ENCODE data around the gene TAF11L3.
"Not testable (repeated sequence)": the region's sequence is repeated elsewhere in the genome, so short reads cannot be mapped to it uniquely, and the experiment has no call there.

The TAF11L3 gene

DNA sequence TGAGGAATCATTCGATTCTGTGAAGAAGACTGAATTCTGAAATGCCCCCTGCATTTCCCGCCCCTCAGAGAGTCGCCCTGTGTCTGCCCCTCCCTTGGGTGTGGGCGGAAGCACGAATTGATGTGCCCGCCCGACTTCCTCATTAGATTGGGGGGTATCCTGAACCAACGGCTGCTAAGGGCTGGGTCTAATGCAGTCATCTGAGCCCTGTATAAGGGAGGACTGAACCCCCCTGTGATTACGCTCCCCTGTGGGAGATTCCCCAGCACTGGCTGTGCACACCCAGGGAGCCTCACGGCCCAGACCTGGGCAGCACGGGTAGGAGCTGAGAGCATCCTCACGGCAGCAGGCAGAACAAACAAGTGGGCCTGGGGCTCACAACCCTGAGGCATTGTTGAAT lies 641 bp upstream of the TAF11L3 start:
- not testable (repeated sequence) for DNase-seq (ENCODE audit: low spot score); H3K4me3 Mint-ChIP-seq; H3K36me3 Mint-ChIP-seq (ENCODE audit: low read depth); H3K4me1 Mint-ChIP-seq (ENCODE audit: low read depth); H3K27me3 Mint-ChIP-seq (ENCODE audit: low read depth); H3K27ac Mint-ChIP-seq; H3K9me3 Mint-ChIP-seq

DNA sequence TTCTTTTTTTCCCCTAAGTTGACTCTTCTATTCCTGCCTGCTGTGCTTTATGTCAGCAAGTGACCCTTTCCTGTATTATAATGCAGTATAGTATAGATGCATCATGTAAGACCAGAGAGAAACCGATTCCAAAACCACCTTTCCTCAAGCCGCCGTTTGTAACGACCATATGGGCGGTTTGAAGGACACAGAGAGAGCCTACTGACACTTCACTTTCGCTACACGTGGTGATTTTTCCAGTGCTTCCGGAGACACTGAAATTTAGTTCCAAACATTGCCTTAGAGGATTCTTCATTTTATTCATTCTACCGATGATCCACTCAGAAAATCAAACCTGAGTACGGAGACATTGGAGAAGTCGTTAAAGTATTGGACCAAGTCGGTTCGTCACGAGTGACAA lies 1.3 kb downstream of the TAF11L3 start:
- H3K4me1 Mint-ChIP-seq (ENCODE audit: low read depth); H3K27ac Mint-ChIP-seq; H3K27me3 Mint-ChIP-seq (ENCODE audit: low read depth); H3K4me3 Mint-ChIP-seq; H3K9me3 Mint-ChIP-seq; H3K36me3 Mint-ChIP-seq (ENCODE audit: low read depth); DNase-seq (ENCODE audit: low spot score): not testable (repeated sequence)

DNA sequence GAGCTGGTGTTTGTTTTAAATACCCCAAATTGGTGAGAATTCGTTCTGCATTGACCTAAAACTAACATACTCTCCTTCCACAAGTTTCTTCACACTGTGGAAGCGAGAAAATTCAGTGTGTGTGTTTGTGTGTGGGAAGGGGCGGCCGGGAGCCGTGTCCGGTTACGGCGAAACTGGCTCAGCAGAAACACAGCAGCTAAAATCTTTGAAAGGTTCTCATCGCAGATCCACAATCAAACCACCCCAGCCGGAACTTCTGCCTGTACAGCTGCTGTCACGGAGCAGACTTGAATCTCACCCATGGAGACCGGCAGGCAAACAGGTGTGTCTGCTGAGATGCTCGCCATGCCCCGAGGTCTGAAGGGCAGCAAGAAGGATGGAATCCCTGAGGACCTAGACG lies 3.3 kb downstream of the TAF11L3 start, which contains the start of gene TAF11L4:
TSS of gene TAF11L4 (plus strand) at position 301 of the 400 bp plus-strand sequence.
- not testable (repeated sequence) for H3K4me3 Mint-ChIP-seq; H3K9me3 Mint-ChIP-seq; DNase-seq (ENCODE audit: low spot score); H3K36me3 Mint-ChIP-seq (ENCODE audit: low read depth); H3K27ac Mint-ChIP-seq; H3K4me1 Mint-ChIP-seq (ENCODE audit: low read depth); H3K27me3 Mint-ChIP-seq (ENCODE audit: low read depth)

DNA sequence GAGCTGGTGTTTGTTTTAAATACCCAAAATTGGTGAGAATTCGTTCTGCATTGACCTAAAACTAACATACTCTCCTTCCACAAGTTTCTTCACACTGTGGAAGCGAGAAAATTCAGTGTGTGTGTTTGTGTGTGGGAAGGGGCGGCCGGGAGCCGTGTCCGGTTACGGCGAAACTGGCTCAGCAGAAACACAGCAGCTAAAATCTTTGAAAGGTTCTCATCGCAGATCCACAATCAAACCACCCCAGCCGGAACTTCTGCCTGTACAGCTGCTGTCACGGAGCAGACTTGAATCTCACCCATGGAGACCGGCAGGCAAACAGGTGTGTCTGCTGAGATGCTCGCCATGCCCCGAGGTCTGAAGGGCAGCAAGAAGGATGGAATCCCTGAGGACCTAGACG lies 6.8 kb downstream of the TAF11L3 start, which contains the start of gene TAF11L5:
TSS of gene TAF11L5 (plus strand) at position 301 of the 400 bp plus-strand sequence.
- H3K4me1 Mint-ChIP-seq (ENCODE audit: low read depth); H3K36me3 Mint-ChIP-seq (ENCODE audit: low read depth); H3K9me3 Mint-ChIP-seq; DNase-seq (ENCODE audit: low spot score); H3K27me3 Mint-ChIP-seq (ENCODE audit: low read depth); H3K4me3 Mint-ChIP-seq; H3K27ac Mint-ChIP-seq: not testable (repeated sequence)

DNA sequence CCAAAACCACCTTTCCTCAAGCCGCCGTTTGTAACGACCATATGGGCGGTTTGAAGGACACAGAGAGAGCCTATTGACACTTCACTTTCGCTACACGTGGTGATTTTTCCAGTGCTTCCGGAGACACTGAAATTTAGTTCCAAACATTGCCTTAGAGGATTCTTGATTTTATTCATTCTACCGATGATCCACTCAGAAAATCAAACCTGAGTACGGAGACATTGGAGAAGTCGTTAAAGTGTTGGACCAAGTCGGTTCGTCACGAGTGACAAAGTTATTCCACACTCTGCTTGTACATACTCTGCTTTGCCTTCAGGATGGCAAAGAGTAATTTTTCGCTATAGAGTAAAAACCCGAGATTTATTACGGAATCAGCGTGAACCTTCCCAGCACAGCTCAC lies 8.3 kb downstream of the TAF11L3 start:
- not testable (repeated sequence) for H3K27me3 Mint-ChIP-seq (ENCODE audit: low read depth); H3K9me3 Mint-ChIP-seq; H3K4me3 Mint-ChIP-seq; H3K27ac Mint-ChIP-seq; H3K36me3 Mint-ChIP-seq (ENCODE audit: low read depth); H3K4me1 Mint-ChIP-seq (ENCODE audit: low read depth)
- peak; percentile 5 for DNase-seq (ENCODE audit: low spot score)

DNA sequence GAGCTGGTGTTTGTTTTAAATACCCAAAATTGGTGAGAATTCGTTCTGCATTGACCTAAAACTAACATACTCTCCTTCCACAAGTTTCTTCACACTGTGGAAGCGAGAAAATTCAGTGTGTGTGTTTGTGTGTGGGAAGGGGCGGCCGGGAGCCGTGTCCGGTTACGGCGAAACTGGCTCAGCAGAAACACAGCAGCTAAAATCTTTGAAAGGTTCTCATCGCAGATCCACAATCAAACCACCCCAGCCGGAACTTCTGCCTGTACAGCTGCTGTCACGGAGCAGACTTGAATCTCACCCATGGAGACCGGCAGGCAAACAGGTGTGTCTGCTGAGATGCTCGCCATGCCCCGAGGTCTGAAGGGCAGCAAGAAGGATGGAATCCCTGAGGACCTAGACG lies 10.2 kb downstream of the TAF11L3 start, which contains the start of gene TAF11L6:
TSS of gene TAF11L6 (plus strand) at position 301 of the 400 bp plus-strand sequence.
- not testable (repeated sequence) for H3K4me3 Mint-ChIP-seq; H3K36me3 Mint-ChIP-seq (ENCODE audit: low read depth); H3K27ac Mint-ChIP-seq; H3K9me3 Mint-ChIP-seq; H3K27me3 Mint-ChIP-seq (ENCODE audit: low read depth); DNase-seq (ENCODE audit: low spot score); H3K4me1 Mint-ChIP-seq (ENCODE audit: low read depth)
